Measurements from ENCODE around the gene ATP1B1. TPM values are rescaled to one million over a fixed set of nuclear protein-coding genes. Genes with fewer than 3 reads are reported as not detected.

Gene ATP1B1
- total RNA-seq, 1 experiment from 2014 or later, result not detected

GRCh38 chr1:169090308-169090899 lies 16.1 kb upstream of the ATP1B1 start:
- peaks cover 17% of the 10 kb centered on the region for H3K4me1 ChIP-seq (ENCODE audit: low read length)
- H3K4me2 ChIP-seq (ENCODE audit: low read depth, low read length, poor library complexity, severe bottlenecking), result no peak overlapping the region
- no peak overlapping the region for H3K9ac ChIP-seq (ENCODE audit: low read length)
- no peaks in the 10 kb centered on the region for H4K20me1 ChIP-seq (ENCODE audit: insufficient read depth, low read depth, low read length)
- no peak overlapping the region for H3K4me3 ChIP-seq (ENCODE audit: low read length)
- no peaks in the 10 kb centered on the region for H3K79me2 ChIP-seq (ENCODE audit: low read length)
- H3K9me2 ChIP-seq (replicated peaks; ENCODE audit: insufficient read depth, low read length), result no peaks in the 10 kb centered on the region
- no peaks in the 10 kb centered on the region for H3K36me3 ChIP-seq (ENCODE audit: insufficient read depth, low read length)
- H2AFZ ChIP-seq (ENCODE audit: low read length), result peak overlapping the region; percentile 42; the same call in 1 of the 2 replicates
- no peak overlapping the region for H3K27ac ChIP-seq (ENCODE audit: low read length)
- no peak for DNase-seq
- no peaks in the 10 kb centered on the region for H3K9me3 ChIP-seq (ENCODE audit: low read length)
- H3K27me3 ChIP-seq (ENCODE audit: low read length), result 0 out of 2 replicates have a peak, but pooled peaks cover 2% of the 10 kb centered on the region

GRCh38 chr1:169090900-169091311 lies 15.6 kb upstream of the ATP1B1 start:
- Histone ChIP-seq H3K36me3 (ENCODE audit: insufficient read depth, low read length) (no peaks in the 10 kb centered on the region), H2AFZ (ENCODE audit: low read length) (peak overlapping the region; percentile 42; the same call in 1 of the 2 replicates), H3K4me2 (ENCODE audit: low read depth, low read length, poor library complexity, severe bottlenecking) (no peak overlapping the region), H3K9ac (ENCODE audit: low read length) (no peak overlapping the region), H3K27ac (ENCODE audit: low read length) (no peak overlapping the region), H3K79me2 (ENCODE audit: low read length) (no peaks in the 10 kb centered on the region), H3K4me3 (ENCODE audit: low read length) (no peak overlapping the region), H4K20me1 (ENCODE audit: insufficient read depth, low read depth, low read length) (no peaks in the 10 kb centered on the region), H3K27me3 (ENCODE audit: low read length) (0 out of 2 replicates have a peak, but pooled peaks cover 2% of the 10 kb centered on the region), H3K4me1 (ENCODE audit: low read length) (peaks cover 17% of the 10 kb centered on the region), H3K9me3 (ENCODE audit: low read length) (no peaks in the 10 kb centered on the region), H3K9me2 (replicated peaks; ENCODE audit: insufficient read depth, low read length) (no peaks in the 10 kb centered on the region)
- no peak for DNase-seq

GRCh38 chr1:169091480-169091941 lies 15.0 kb upstream of the ATP1B1 start:
- no peak for DNase-seq
- no peaks in the 10 kb centered on the region for H4K20me1 ChIP-seq (ENCODE audit: insufficient read depth, low read depth, low read length)
- no peak overlapping the region for H3K27ac ChIP-seq (ENCODE audit: low read length)
- H3K9ac ChIP-seq (ENCODE audit: low read length), result no peak overlapping the region
- peak overlapping the region; percentile 42; the same call in 1 of the 2 replicates for H2AFZ ChIP-seq (ENCODE audit: low read length)
- no peaks in the 10 kb centered on the region for H3K36me3 ChIP-seq (ENCODE audit: insufficient read depth, low read length)
- H3K9me3 ChIP-seq (ENCODE audit: low read length), result no peaks in the 10 kb centered on the region
- H3K79me2 ChIP-seq (ENCODE audit: low read length), result no peaks in the 10 kb centered on the region
- no peak overlapping the region for H3K4me2 ChIP-seq (ENCODE audit: low read depth, low read length, poor library complexity, severe bottlenecking)
- 0 out of 2 replicates have a peak, but pooled peaks cover 2% of the 10 kb centered on the region for H3K27me3 ChIP-seq (ENCODE audit: low read length)
- no peak overlapping the region for H3K4me3 ChIP-seq (ENCODE audit: low read length)
- H3K9me2 ChIP-seq (replicated peaks; ENCODE audit: insufficient read depth, low read length), result no peaks in the 10 kb centered on the region
- H3K4me1 ChIP-seq (ENCODE audit: low read length), result peaks cover 15% of the 10 kb centered on the region

GRCh38 chr1:169092399-169092798 lies 14.1 kb upstream of the ATP1B1 start:
- Histone ChIP-seq H3K9me2 (replicated peaks; ENCODE audit: insufficient read depth, low read length) (no peaks in the 10 kb centered on the region), H3K4me2 (ENCODE audit: low read depth, low read length, poor library complexity, severe bottlenecking) (no peak overlapping the region), H3K27me3 (ENCODE audit: low read length) (0 out of 2 replicates have a peak, but pooled peaks cover 2% of the 10 kb centered on the region), H3K4me3 (ENCODE audit: low read length) (no peak overlapping the region), H3K27ac (ENCODE audit: low read length) (no peak overlapping the region), H3K36me3 (ENCODE audit: insufficient read depth, low read length) (no peaks in the 10 kb centered on the region), H3K9me3 (ENCODE audit: low read length) (no peaks in the 10 kb centered on the region), H3K9ac (ENCODE audit: low read length) (no peak overlapping the region), H3K4me1 (ENCODE audit: low read length) (peaks cover 6% of the 10 kb centered on the region), H2AFZ (ENCODE audit: low read length) (no peak overlapping the region), H4K20me1 (ENCODE audit: insufficient read depth, low read depth, low read length) (no peaks in the 10 kb centered on the region), H3K79me2 (ENCODE audit: low read length) (no peaks in the 10 kb centered on the region)
- DNase-seq, result no peak

GRCh38 chr1:169094897-169095569 lies 11.5 kb upstream of the ATP1B1 start:
- H2AFZ ChIP-seq (ENCODE audit: low read length), result no peak overlapping the region
- H3K4me2 ChIP-seq (ENCODE audit: low read depth, low read length, poor library complexity, severe bottlenecking), result no peak overlapping the region
- H3K9me2 ChIP-seq (replicated peaks; ENCODE audit: insufficient read depth, low read length), result no peaks in the 10 kb centered on the region
- 0 out of 2 replicates have a peak, but pooled peaks cover 2% of the 10 kb centered on the region for H3K27me3 ChIP-seq (ENCODE audit: low read length)
- no peaks in the 10 kb centered on the region for H3K79me2 ChIP-seq (ENCODE audit: low read length)
- H3K4me1 ChIP-seq (ENCODE audit: low read length), result no peaks in the 10 kb centered on the region
- no peaks in the 10 kb centered on the region for H4K20me1 ChIP-seq (ENCODE audit: insufficient read depth, low read depth, low read length)
- no peak for DNase-seq
- H3K27ac ChIP-seq (ENCODE audit: low read length), result no peak overlapping the region
- H3K9ac ChIP-seq (ENCODE audit: low read length), result no peak overlapping the region
- H3K4me3 ChIP-seq (ENCODE audit: low read length), result no peak overlapping the region
- no peaks in the 10 kb centered on the region for H3K36me3 ChIP-seq (ENCODE audit: insufficient read depth, low read length)
- H3K9me3 ChIP-seq (ENCODE audit: low read length), result no peaks in the 10 kb centered on the region

GRCh38 chr1:169098380-169098779 lies 8.1 kb upstream of the ATP1B1 start:
- Histone ChIP-seq H3K27me3 (ENCODE audit: low read length) (0 out of 2 replicates have a peak, but pooled peaks cover 2% of the 10 kb centered on the region), H3K9me3 (ENCODE audit: low read length) (no peaks in the 10 kb centered on the region), H3K4me3 (ENCODE audit: low read length) (no peak overlapping the region), H3K4me1 (ENCODE audit: low read length) (no peaks in the 10 kb centered on the region), H2AFZ (ENCODE audit: low read length) (no peak overlapping the region), H4K20me1 (ENCODE audit: insufficient read depth, low read depth, low read length) (no peaks in the 10 kb centered on the region), H3K9ac (ENCODE audit: low read length) (no peak overlapping the region), H3K79me2 (ENCODE audit: low read length) (no peaks in the 10 kb centered on the region), H3K27ac (ENCODE audit: low read length) (no peak overlapping the region), H3K4me2 (ENCODE audit: low read depth, low read length, poor library complexity, severe bottlenecking) (no peak overlapping the region), H3K9me2 (replicated peaks; ENCODE audit: insufficient read depth, low read length) (no peaks in the 10 kb centered on the region), H3K36me3 (ENCODE audit: insufficient read depth, low read length) (no peaks in the 10 kb centered on the region)
- no peak for DNase-seq

GRCh38 chr1:169099561-169099960 lies 6.9 kb upstream of the ATP1B1 start:
- 0 out of 2 replicates have a peak, but pooled peaks cover 2% of the 10 kb centered on the region for H3K27me3 ChIP-seq (ENCODE audit: low read length)
- H3K9me3 ChIP-seq (ENCODE audit: low read length), result no peaks in the 10 kb centered on the region
- H4K20me1 ChIP-seq (ENCODE audit: insufficient read depth, low read depth, low read length), result no peaks in the 10 kb centered on the region
- H3K4me3 ChIP-seq (ENCODE audit: low read length), result no peak overlapping the region
- H3K36me3 ChIP-seq (ENCODE audit: insufficient read depth, low read length), result no peaks in the 10 kb centered on the region
- H3K9me2 ChIP-seq (replicated peaks; ENCODE audit: insufficient read depth, low read length), result no peaks in the 10 kb centered on the region
- H3K4me1 ChIP-seq (ENCODE audit: low read length), result no peaks in the 10 kb centered on the region
- H3K27ac ChIP-seq (ENCODE audit: low read length), result no peak overlapping the region
- H3K4me2 ChIP-seq (ENCODE audit: low read depth, low read length, poor library complexity, severe bottlenecking), result no peak overlapping the region
- H2AFZ ChIP-seq (ENCODE audit: low read length), result no peak overlapping the region
- DNase-seq, result no peak
- H3K9ac ChIP-seq (ENCODE audit: low read length), result no peak overlapping the region
- H3K79me2 ChIP-seq (ENCODE audit: low read length), result no peaks in the 10 kb centered on the region

- no peaks in the 10 kb centered on the region for H3K9me3 ChIP-seq (ENCODE audit: low read length)
- H3K36me3 ChIP-seq (ENCODE audit: insufficient read depth, low read length), result no peaks in the 10 kb centered on the region
- H4K20me1 ChIP-seq (ENCODE audit: insufficient read depth, low read depth, low read length), result no peaks in the 10 kb centered on the region
- H3K27me3 ChIP-seq (ENCODE audit: low read length), result no peaks in the 10 kb centered on the region
- no peaks in the 10 kb centered on the region for H3K9me2 ChIP-seq (replicated peaks; ENCODE audit: insufficient read depth, low read length)
- no peak overlapping the region for H3K4me2 ChIP-seq (ENCODE audit: low read depth, low read length, poor library complexity, severe bottlenecking)
- H3K4me3 ChIP-seq (ENCODE audit: low read length), result no peak overlapping the region
- H3K9ac ChIP-seq (ENCODE audit: low read length), result no peak overlapping the region
- no peak overlapping the region for H3K27ac ChIP-seq (ENCODE audit: low read length)
- no peak overlapping the region for H2AFZ ChIP-seq (ENCODE audit: low read length)
- H3K79me2 ChIP-seq (ENCODE audit: low read length), result no peaks in the 10 kb centered on the region
- no peak for DNase-seq
- H3K4me1 ChIP-seq (ENCODE audit: low read length), result no peaks in the 10 kb centered on the region
These were observed 6.3 kb upstream of the ATP1B1 start for GRCh38 chr1:169100208-169100607.
